ENCODE data around the gene RPL23. TPM values are rescaled to one million over a fixed set of nuclear protein-coding genes. Genes with fewer than 3 reads are reported as not detected.

Gene RPL23
- total RNA-seq (2021; ENCODE audit: unreplicated experiment) (1,631 TPM), Bru-seq, nascent RNA (percentile 100 among the genes with signal in this experiment), BruChase-seq, experiment 1, labeled RNA remaining after a 6-hour chase (percentile 100 among the genes with signal in this experiment), BruChase-seq, experiment 2, labeled RNA remaining after a 2-hour chase (percentile 100 among the genes with signal in this experiment)
- 2,133 and 2,505 TPM in 2 replicates for polyA plus RNA-seq (2012)
- long read RNA-seq, transcript RPL23-210 (2 exons, 429 nt): minor isoform, 84 of 708 reads
- long read RNA-seq, transcript RPL23-206 (5 exons, 2,821 nt): major isoform, 114 of 708 reads
- long read RNA-seq, partial matches to known transcripts: 502 of 708 reads
- long read RNA-seq, other reads (novel, unspliced or antisense): 8 of 708 reads

DNA sequence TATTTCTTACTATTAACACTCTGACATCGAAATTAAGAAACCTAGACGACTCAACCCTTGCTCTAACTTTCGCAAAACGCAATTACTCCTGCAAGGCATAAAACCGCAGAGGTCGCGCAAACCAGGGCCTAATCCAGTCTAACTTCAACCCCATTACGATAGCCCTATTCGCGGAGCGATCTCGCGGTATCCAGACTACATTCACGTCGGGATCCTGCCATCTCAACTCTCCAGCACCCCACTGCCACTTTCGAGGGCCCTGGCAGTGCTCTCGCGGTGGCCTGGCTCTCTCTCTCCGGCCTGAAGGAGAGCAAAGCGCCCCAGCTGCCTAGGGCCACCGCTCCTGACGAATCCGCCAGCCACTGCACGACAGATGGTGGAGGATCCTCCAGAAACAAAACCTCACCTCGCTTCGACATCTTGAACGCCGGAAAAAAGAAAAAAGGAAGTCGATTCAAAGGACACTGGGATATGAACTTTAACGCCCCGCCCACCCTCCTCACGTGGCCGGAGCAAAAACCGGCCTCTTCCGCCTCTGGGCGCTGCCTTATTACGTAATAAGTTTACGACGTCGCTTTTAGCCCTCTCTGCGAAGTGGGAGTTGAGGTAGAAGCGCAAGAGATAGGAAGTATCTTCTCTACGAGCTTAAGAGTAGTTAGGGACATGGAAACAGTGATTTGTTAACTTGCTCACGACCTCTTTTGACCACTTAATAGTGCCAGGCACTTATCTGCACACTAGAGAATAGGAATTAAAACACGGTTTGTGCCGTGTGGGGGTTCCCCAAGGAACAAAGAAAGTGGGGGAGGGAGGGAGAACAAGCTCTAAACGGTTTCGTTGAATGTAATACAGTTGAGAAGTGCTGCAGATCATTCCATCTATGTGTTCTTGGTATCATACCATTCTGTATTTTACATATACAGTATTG is at the start of gene RPL23:
Gene RPL23, minus strand, starts transcription at position 430 of the 928 bp plus-strand sequence. Its CDS starts 11 bp downstream, at position 419.
- intact Hi-C loops (cut with micrococcal nuclease): loop anchor here (5.0 kb wide), 1 partner anchor 101 kb away; the partner anchor contains the start of gene PSMB3
- peak within 1 kb of the TSS; percentile 67 to 99 for H3K4me3 ChIP-seq (replicated peaks in 1 of 2; ENCODE audit: low read depth in 1 of 2, low read length in 2 of 2)
- H3K36me3 ChIP-seq (ENCODE audit: control insufficient read depth in 1 of 2, insufficient read depth in 2 of 2, low read length in 2 of 2): peaks cover 39 to 45% of the 10 kb centered on the region in 2 experiments
- ChIA-PET RAD21 (ENCODE audit: low non-redundant PET in 1 of 2, low total read pairs in 2 of 2, uncharacterized antibody in 2 of 2, unreplicated experiment in 2 of 2) (interaction anchor here in 1 of 2 experiments (1.2 kb wide), 1 partner anchor 10 kb away, joined by 3 read pairs; no protein-coding TSS in a partner anchor), POLR2A (interaction anchor here (0.8 to 4.5 kb wide), 15 partner anchors 9 to 300 kb away, joined by 3 to 55 read pairs (median 11); partner anchors contain the start of genes CWC25, LASP1 and PSMB3), CTCF (interaction anchor here (1.1 to 1.6 kb wide), 4 partner anchors 16 to 311 kb away, joined by 3 to 4 read pairs (median 4); partner anchors contain the start of gene LASP1)
- H3K27ac ChIP-seq (ENCODE audit: low read depth, low read length): peak within 1 kb of the TSS; percentile 85
- DNase-seq (ENCODE audit: low read depth, low spot score): peak; percentile 95
- H3K9ac ChIP-seq (ENCODE audit: low read length): peak within 1 kb of the TSS; percentile 92
- H3K27me3 ChIP-seq (ENCODE audit: insufficient read depth, low read length): no peaks in the 10 kb centered on the region
- ATAC-seq: peak; percentile 80
- peaks cover 32% of the 10 kb centered on the region; the same call in 1 of the 2 replicates for H4K20me1 ChIP-seq (ENCODE audit: insufficient read depth)
- no peak within 1 kb of the TSS for H2AFZ ChIP-seq (ENCODE audit: low read depth, low read length, poor library complexity, severe bottlenecking)
- H3K9me3 ChIP-seq (ENCODE audit: control insufficient read depth in 1 of 2, insufficient read depth in 1 of 2, low read depth in 1 of 2, low read length in 2 of 2): no peaks in the 10 kb centered on the region
- peaks cover 48% of the 10 kb centered on the region for H3K79me2 ChIP-seq (ENCODE audit: insufficient read depth, low read length)
- peak within 1 kb of the TSS; percentile 89 for H3K4me2 ChIP-seq (ENCODE audit: low read length)
- H3K4me1 ChIP-seq (ENCODE audit: control insufficient read depth in 1 of 2, insufficient read depth in 2 of 2, low read length in 2 of 2): peaks cover 19 to 44% of the 10 kb centered on the region in 2 experiments; a peak in 3 of 4 replicates
- TSS peak; percentile 63 for BruUV-seq (replicated peaks)
- H3K9me2 ChIP-seq (ENCODE audit: insufficient read depth): no peaks in the 10 kb centered on the region
- peak; percentile 74; the same call in 1 of the 2 replicates for TF ChIP-seq SIN3A (IDR thresholded peaks at IDR 0.05; ENCODE audit: low read depth)
- TF ChIP-seq ELF1 (IDR thresholded peaks at IDR 0.05; ENCODE audit: borderline replicate concordance, low read depth): peak; percentile 94
- TF ChIP-seq, protein P1, sequence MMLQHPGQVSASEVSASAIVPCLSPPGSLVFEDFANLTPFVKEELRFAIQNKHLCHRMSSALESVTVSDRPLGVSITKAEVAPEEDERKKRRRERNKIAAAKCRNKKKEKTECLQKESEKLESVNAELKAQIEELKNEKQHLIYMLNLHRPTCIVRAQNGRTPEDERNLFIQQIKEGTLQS (IDR thresholded peaks at IDR 0.05): no peak
- no peak for TF ChIP-seq EZH2phosphoT487 (IDR thresholded peaks at IDR 0.05; ENCODE audit: borderline replicate concordance)
- peak; percentile 93 for TF ChIP-seq CEBPB (IDR thresholded peaks at IDR 0.05; ENCODE audit: low read depth)
- TF ChIP-seq SP1 (IDR thresholded peaks at IDR 0.05; ENCODE audit: low read depth): peak; percentile 87
- TF ChIP-seq FOSL1 (IDR thresholded peaks at IDR 0.05; ENCODE audit: low read depth): peak; percentile 10; the same call in 1 of the 2 replicates
- TF ChIP-seq POLR2A (IDR thresholded peaks at IDR 0.05; ENCODE audit: borderline replicate concordance, extremely low read depth, insufficient read depth, insufficient read length): peak; percentile 98
- TF ChIP-seq CBX3 (IDR thresholded peaks at IDR 0.05; ENCODE audit: low read depth): peak; percentile 77; the same call in 1 of the 2 replicates
- no peak for TF ChIP-seq EZH2 (IDR thresholded peaks at IDR 0.05)
- peak; percentile 22 for TF ChIP-seq ZBTB33 (IDR thresholded peaks at IDR 0.05; ENCODE audit: extremely low read depth, insufficient replicate concordance, low read length)
- TF ChIP-seq CTCF (IDR thresholded peaks at IDR 0.05 in 2 of 3, conservative IDR thresholded peaks at IDR 0.05 in 1 of 3; ENCODE audit: borderline replicate concordance in 1 of 3, insufficient read depth in 1 of 3, low read depth in 2 of 3, low read length in 2 of 3): no peak
- TF ChIP-seq JUND (IDR thresholded peaks at IDR 0.05): peak; percentile 56; the same call in 1 of the 2 replicates
- peak; percentile 17; the same call in 1 of the 2 replicates for TF ChIP-seq RAD21 (IDR thresholded peaks at IDR 0.05; ENCODE audit: low read depth)
- TF ChIP-seq EGR1 (IDR thresholded peaks at IDR 0.05; ENCODE audit: low read depth): peak; percentile 57
- no peak for TF ChIP-seq ZNF274 (IDR thresholded peaks at IDR 0.05; ENCODE audit: low read depth, low read length)
- peak; percentile 80 for TF ChIP-seq ZFX (IDR thresholded peaks at IDR 0.05)
